GM18867 (cell line): Measurements from ENCODE around the gene PRPF4.
A peak's percentile ranks its signal among the peaks of the same experiment; 100 is the strongest.

Experiments used
- ATAC-seq: cut with Tn5 transposase; IDR thresholded peaks from one replicate; pipeline ENCODE4 v1.9.1; 2021; ENCODE audit warnings: mild to moderate bottlenecking, moderate library complexity; ENCODE audit not compliant: unreplicated experiment

PRPF4 gene

GRCh38 chr9:113310538-113310937 is 35.1 kb downstream of the PRPF4 start:
- ATAC-seq: no peak

GRCh38 chr9:113311961-113312360 is 36.5 kb downstream of the PRPF4 start:
- ATAC-seq: no peak

GRCh38 chr9:113313261-113313660 is 37.8 kb downstream of the PRPF4 start:
- ATAC-seq: no peak

- no peak for ATAC-seq
Observed at GRCh38 chr9:113315231-113315630, 39.8 kb downstream of the PRPF4 start.

- ATAC-seq: no peak
Observed at GRCh38 chr9:113316030-113316429, 40.6 kb downstream of the PRPF4 start.

- ATAC-seq: no peak
Observed at GRCh38 chr9:113317777-113318176, 42.3 kb downstream of the PRPF4 start.

- no peak for ATAC-seq
Observed at GRCh38 chr9:113319054-113319453, 43.6 kb downstream of the PRPF4 start.

GRCh38 chr9:113320051-113320450 is 44.6 kb downstream of the PRPF4 start:
- no peak for ATAC-seq

GRCh38 chr9:113322671-113323070 is 47.2 kb downstream of the PRPF4 start:
- ATAC-seq: no peak

GRCh38 chr9:113326230-113326629 is 50.8 kb downstream of the PRPF4 start:
- no peak for ATAC-seq

GRCh38 chr9:113328045-113328782 is 52.8 kb downstream of the PRPF4 start:
- no peak for ATAC-seq

GRCh38 chr9:113331780-113332179 is 56.3 kb downstream of the PRPF4 start:
- ATAC-seq: no peak

GRCh38 chr9:113337714-113338113 is 62.3 kb downstream of the PRPF4 start:
- ATAC-seq: no peak

GRCh38 chr9:113340011-113340699 is 64.7 kb downstream of the PRPF4 start, which contains the start of gene WDR31:
WDR31 (minus strand) TSS chr9:113340275; CDS start chr9:113332022, 8,253 bp downstream.
- peak; percentile 99 for ATAC-seq

- ATAC-seq: no peak
Observed at GRCh38 chr9:113341712-113342410, 66.4 kb downstream of the PRPF4 start.
